ENCODE measurements around the gene POLK.
"Not testable (repeated sequence)": the region's sequence is repeated elsewhere in the genome, so short reads cannot be mapped to it uniquely, and the experiment has no call there.

Gene POLK

DNA sequence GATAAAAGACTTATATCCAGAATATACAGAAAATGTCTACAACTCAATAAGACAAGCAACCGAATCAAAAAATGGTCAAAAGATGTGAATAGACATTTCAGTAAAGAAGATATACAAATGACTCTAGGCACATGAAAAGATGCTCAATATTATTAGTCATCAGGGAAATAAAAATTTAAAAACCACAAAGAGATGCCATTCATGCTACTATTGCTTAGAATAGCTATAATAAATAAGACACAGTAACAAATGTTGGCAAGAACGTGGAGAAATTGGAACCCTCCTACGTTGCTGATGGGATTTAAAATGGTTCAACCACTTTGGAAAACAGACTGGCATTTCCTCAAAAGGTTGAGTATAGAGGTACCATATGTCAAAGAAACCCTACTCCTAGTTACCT is 39.8 kb downstream of the POLK start:
- DNase-seq (ENCODE audit: low spot score) = no peak

DNA sequence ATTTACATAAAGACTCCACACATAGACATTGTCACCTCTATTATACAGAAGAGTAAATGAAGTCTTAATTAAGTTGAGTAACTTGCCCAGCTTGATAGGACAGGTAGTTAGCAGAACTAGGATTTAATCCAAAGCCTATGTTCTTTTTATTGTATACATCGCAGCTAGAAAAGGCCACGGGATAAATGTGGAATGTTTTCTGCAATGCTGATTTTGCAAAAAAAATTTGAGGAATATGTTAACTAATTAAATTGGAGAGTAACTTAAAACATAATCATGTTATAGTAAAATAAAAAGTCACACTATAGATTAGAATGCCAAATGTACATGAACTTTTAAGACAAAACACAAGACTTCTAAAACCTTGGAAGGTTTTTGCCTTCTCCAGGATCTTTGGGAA is 41.1 kb downstream of the POLK start:
- DNase-seq (ENCODE audit: low spot score) = no peak

DNA sequence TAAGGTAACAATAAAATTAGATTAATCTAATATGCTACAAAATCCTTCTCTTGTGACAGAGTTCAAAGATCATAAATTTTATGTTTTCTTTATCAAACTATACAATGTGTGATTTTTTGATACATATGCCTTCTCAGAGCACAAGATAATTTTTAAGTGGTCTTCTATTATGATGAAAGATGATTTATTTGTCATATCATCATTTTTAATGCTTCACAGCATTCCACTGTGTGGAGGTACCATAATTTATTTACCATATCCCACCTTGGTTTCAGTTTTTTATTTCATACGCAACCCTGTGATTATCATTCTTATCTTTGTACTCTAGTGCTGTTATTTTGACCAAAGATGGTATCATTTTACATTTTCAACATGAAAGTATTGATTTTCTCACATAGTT is 41.7 kb downstream of the POLK start:
- DNase-seq (ENCODE audit: low spot score) = no peak

DNA sequence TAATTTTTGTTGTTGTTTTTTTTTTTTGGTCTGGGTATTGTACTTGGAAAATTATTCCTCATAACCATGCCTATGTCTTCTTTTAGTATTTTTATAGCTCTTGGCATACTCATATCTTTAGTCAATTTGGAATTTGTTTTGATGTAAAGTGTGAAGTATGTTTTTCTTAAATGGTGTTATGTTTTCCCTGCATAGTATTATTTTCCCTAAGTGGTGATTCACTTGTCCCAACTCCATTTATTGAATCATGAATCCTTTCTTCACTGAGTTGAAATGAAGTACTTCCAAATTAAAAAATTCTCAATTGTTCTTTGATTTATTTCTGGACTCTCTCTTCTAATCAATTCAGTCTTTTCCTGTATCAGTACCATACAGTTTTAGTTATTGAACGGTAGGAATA is 46.5 kb downstream of the POLK start:
- no peak for DNase-seq (ENCODE audit: low spot score)

GRCh38 chr5:75558981-75559632 is 47.4 kb downstream of the POLK start:
- no peak for DNase-seq (ENCODE audit: low spot score)

GRCh38 chr5:75560655-75561054 is 49.0 kb downstream of the POLK start:
- not testable (repeated sequence) for DNase-seq (ENCODE audit: low spot score)

- DNase-seq (ENCODE audit: low spot score) = not testable (repeated sequence)
These were observed 54.5 kb downstream of the POLK start for GRCh38 chr5:75565991-75566709.

GRCh38 chr5:75566710-75567309 is 55.1 kb downstream of the POLK start:
- DNase-seq (ENCODE audit: low spot score) = no peak

DNA sequence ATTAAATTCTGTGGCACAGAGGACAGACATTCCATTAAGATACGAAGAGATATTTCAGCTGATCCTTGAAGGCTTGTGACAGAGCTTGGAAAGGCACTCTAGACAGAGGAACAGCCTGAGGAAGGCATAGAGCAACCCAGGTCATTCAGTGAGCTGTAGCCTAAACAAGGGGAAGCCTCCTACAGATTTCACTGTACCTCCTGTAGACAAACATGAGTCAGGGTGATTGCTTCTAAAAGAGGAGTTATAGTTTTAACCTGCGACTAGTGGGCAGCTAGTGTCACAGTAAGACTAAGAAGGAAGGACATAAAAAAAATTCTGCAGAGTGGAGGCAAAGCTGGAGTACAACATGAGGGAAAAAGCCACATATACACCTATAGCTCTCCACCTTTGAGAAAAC is 56.0 kb downstream of the POLK start:
- no peak for DNase-seq (ENCODE audit: low spot score)

- no peak for DNase-seq (ENCODE audit: low spot score)
These were observed 56.5 kb downstream of the POLK start for GRCh38 chr5:75568202-75568601.

DNA sequence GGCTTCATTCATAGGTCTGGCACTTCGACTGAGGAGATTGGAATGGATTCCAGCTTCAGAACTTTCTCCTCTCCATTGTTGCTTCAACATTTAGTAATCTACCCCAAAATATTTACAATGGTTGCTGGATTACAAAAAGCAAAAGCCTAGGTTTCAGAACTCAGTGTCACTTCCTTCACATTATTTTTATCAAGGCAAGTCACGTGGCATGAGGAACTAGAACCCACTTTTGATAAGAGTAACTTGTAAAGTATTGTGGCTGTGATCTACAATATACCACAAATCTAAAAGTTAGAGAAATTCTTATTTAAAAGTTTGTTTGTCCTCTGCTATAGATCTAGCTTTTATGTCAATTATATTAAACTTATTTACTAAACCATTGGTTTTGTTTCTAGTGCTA is 59.9 kb downstream of the POLK start:
- DNase-seq (ENCODE audit: low spot score) = no peak

- DNase-seq (ENCODE audit: low spot score) = no peak
These were observed 63.1 kb downstream of the POLK start for GRCh38 chr5:75574791-75575190.

- not testable (repeated sequence) for DNase-seq (ENCODE audit: low spot score)
These were observed 66.6 kb downstream of the POLK start for GRCh38 chr5:75578280-75578679.

- DNase-seq (ENCODE audit: low spot score) = no peak
These were observed 73.0 kb downstream of the POLK start for GRCh38 chr5:75584641-75585040.

DNA sequence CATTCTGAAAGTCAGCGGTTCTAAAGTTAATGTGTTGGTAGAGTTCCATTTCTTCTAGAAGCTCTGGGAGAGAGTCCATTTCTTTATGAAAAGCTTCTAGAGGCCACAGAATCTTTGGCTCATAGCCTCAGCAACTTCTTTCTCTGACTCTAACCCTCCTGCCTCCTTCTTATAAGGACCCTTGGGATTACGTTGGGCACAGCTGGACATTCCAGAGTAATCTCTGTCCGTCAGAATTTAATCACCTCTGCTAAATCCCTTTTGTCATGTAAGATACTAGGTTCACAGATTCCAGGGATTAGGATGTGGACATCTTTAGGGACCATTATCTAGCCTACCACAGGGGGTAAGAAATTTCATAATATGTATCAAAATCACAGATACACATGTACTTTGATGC is 77.0 kb downstream of the POLK start:
- no peak for DNase-seq (ENCODE audit: low spot score)

DNA sequence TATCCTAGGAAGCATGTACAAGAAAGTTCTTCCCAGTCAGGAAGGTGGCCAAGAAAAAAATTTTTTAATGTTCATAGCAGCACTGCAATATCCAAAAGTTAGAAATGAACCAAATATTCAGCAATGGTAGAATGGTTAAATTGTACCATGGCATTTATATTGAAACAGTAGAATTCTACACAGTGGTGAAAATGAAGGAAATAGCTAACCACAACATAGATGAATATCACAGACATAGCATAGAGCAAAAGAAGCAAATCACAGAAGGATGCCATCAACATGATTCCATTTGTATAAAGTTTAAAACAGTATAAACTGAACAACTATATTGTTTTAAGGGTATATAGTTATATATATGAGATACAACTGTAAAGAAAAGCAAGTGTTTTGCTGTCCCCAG is 88.8 kb downstream of the POLK start:
- DNase-seq (ENCODE audit: low spot score) = no peak

DNA sequence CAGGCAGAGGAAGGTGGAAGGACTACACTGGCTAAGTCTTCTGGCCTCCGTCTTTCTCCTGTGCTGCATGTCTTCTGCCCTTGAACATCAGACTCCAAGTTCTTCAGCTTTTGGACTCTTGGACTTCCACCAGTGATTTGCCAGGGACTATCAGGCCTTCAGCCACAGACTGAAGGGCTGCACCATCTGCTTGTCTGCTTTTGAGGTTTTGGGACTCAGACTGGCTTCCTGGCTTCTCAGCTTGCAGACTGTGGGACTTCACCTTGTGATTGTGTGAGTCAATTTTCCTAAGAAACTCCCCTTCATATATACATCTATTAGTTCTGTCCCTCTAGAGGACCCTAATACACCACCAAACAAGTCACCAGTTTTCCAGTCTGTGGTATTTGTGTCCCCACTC is 89.9 kb downstream of the POLK start:
- no peak for DNase-seq (ENCODE audit: low spot score)

DNA sequence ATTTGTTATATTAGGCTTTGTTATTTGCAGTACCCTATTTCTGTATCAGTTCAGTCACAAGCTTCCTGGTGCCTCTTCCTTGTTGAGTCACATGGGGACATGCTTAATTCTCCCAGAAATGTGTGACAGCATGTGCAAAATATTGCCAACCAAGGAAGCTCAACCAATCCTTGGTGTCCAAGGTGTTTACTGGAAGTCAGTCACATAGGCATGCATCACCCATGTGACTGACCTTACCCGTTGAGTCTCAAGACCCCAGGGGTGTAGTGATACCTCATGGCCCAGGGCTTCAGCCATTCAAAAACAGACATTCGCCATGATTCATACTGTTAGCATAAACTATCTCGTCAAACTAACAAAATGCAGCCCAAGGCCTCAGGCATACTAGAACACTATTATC is 90.3 kb downstream of the POLK start:
- no peak for DNase-seq (ENCODE audit: low spot score)

GRCh38 chr5:75603371-75603770 is 91.7 kb downstream of the POLK start:
- DNase-seq (ENCODE audit: low spot score) = no peak

- no peak for DNase-seq (ENCODE audit: low spot score)
These were observed 92.1 kb downstream of the POLK start for GRCh38 chr5:75603821-75604220.

DNA sequence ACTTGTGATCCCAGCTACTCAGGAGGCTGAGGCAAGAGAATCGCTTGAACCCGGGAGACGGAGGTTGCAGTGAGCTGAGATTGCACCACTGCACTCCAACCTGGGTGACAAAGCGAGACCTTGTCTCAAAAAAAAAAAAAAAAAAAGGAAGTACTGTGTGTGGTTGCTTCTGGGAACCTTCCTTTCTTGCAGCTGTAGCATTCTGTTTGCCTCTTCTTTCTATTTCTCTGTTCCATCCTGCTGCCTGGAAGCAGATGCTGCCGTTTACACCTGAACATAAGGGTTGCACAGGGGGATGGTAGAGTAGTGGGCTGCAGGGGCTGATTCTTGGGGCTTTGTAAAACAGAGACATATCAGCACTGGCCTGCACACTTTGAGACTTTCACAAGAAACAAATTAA is 95.7 kb downstream of the POLK start:
- DNase-seq (ENCODE audit: low spot score) = not testable (repeated sequence)

DNA sequence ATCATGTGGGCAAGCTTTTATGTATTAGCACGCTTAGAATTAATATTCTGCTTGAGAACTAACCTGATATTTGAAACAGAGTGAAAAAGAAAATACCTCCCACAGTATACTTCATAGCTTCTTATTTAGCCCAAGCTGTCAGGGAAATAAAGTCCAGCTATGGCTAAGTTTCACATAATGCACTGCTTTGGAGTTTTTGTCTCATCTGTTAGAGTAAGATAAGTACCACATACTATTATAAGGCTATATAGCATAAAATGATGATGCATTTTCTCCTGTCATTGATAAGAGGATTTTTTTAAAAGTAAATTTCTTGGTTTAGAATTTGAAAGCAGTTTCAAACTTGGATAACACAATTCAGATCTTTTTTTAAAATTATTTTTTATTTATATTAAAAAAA is 97.2 kb downstream of the POLK start:
- DNase-seq (ENCODE audit: low spot score) = no peak

GRCh38 chr5:75610201-75610600 is 98.5 kb downstream of the POLK start:
- DNase-seq (ENCODE audit: low spot score) = no peak
